ENCODE results near the gene NUAK1.

- no peak for TF ChIP-seq EZH2phosphoT487 (IDR thresholded peaks at IDR 0.05; ENCODE audit: insufficient read depth, low read depth)
- no peak for TF ChIP-seq EZH2 (IDR thresholded peaks at IDR 0.05; ENCODE audit: insufficient read depth, poor library complexity, severe bottlenecking)
Observed at GRCh38 chr12:106013941-106014340, 124.8 kb downstream of the NUAK1 start.

All from GM23248 (cell line).